ENCODE data around the gene HSPB1. TPM values are rescaled to one million over a fixed set of nuclear protein-coding genes. Genes with fewer than 3 reads are reported as not detected.

HSPB1 gene
- total and polyA plus RNA-seq, 2 experiments from 2014 or later, result 48.1 to 437 TPM

Other genes with a start within 250 kb of the HSPB1 start
- gene SRRM3, start 100.8 kb upstream of the HSPB1 start, total RNA-seq (2014; rRNA removed; shearing (Covaris generic)), result 9.2 and 13.8 TPM in 2 replicates
- 8.2 and 8.6 TPM in 2 replicates for gene SRRM3, start 100.8 kb upstream of the HSPB1 start, polyA plus RNA-seq (2016; fragmentation: Nextera tagmentation; extraction: Ambion mirVana)
- gene YWHAG, start 56.3 kb downstream of the HSPB1 start, total RNA-seq (2014; rRNA removed; shearing (Covaris generic)), result 179 and 180 TPM in 2 replicates
- 82.2 and 97.0 TPM in 2 replicates for gene YWHAG, start 56.3 kb downstream of the HSPB1 start, polyA plus RNA-seq (2016; fragmentation: Nextera tagmentation; extraction: Ambion mirVana)
- gene SSC4D, start 107.0 kb downstream of the HSPB1 start, total RNA-seq (2014; rRNA removed; shearing (Covaris generic)), result 11.4 and 12.7 TPM in 2 replicates
- gene SSC4D, start 107.0 kb downstream of the HSPB1 start, polyA plus RNA-seq (2016; fragmentation: Nextera tagmentation; extraction: Ambion mirVana), result 4.9 and 9.7 TPM in 2 replicates
- 4.3 and 5.1 TPM in 2 replicates for gene ZP3, start 122.3 kb downstream of the HSPB1 start, total RNA-seq (2014; rRNA removed; shearing (Covaris generic))
- 9.6 and 15.2 TPM in 2 replicates for gene ZP3, start 122.3 kb downstream of the HSPB1 start, polyA plus RNA-seq (2016; fragmentation: Nextera tagmentation; extraction: Ambion mirVana)
- 72.8 and 77.9 TPM in 2 replicates for gene DTX2, start 159.0 kb downstream of the HSPB1 start, total RNA-seq (2014; rRNA removed; shearing (Covaris generic))
- 29.7 and 36.1 TPM in 2 replicates for gene DTX2, start 159.0 kb downstream of the HSPB1 start, polyA plus RNA-seq (2016; fragmentation: Nextera tagmentation; extraction: Ambion mirVana)
- 3.0 and 5.2 TPM in 2 replicates for gene UPK3B, start 207.9 kb downstream of the HSPB1 start, total RNA-seq (2014; rRNA removed; shearing (Covaris generic))
- gene UPK3B, start 207.9 kb downstream of the HSPB1 start, polyA plus RNA-seq (2016; fragmentation: Nextera tagmentation; extraction: Ambion mirVana), result 3.3 and 3.8 TPM in 2 replicates
- not detected in 2 replicates for gene SPDYE16, start 240.6 kb downstream of the HSPB1 start, total RNA-seq (2014; rRNA removed; shearing (Covaris generic))
- 0.55 and 1.1 TPM in 2 replicates for gene SPDYE16, start 240.6 kb downstream of the HSPB1 start, polyA plus RNA-seq (2016; fragmentation: Nextera tagmentation; extraction: Ambion mirVana)